HG02623 (cell line): Measurements from ENCODE around the gene PTGDS.

ENCODE experiments used
- ATAC-seq: cut with Tn5 transposase; IDR thresholded peaks from one replicate; pipeline ENCODE4 v1.9.1; 2021; ENCODE audit warnings: moderate library complexity; ENCODE audit not compliant: unreplicated experiment

The PTGDS gene

GRCh38 chr9:136957461-136957860 is 19.8 kb upstream of the PTGDS start:
- ATAC-seq, result no peak

DNA sequence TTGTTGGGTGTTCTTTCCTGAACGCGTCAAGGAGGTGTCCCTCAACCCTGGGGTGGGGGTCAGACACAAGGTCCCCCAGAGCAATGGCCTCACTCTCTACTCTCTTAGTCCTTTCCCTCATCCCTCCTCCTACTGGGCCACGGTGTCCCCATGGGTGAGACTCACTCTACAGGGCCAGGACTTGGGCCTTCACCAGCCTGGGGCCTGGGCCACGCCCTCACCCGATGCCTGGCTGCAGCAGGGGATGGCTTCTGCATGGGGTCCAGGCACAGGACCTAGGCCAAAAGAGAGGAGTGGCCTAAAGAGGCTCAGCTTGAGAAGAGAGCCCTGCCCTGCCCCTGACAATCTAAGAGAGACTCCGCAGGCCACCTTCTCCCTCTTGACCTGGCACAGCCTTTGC is 19.4 kb upstream of the PTGDS start:
- ATAC-seq, result no peak

DNA sequence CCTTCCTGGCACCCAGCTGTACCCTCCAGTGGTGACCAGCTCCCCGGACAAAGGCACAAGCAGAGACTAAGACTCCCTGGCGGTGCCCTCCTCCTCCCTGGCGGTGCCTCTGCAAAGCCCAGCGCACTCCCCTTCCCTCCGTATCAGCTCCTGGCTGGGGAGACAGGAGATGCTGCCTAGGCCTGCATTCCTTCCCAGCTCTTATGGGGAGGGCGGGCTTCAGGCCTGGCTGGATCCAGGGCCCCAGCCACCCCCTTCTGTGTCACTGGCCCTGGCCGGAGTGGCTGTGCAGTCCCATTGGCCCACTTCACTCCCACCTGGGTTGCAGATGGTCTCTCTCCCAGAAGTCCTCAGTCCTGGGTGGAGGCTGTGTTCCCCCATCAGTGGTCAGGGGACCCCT is 18.8 kb upstream of the PTGDS start:
- ATAC-seq, result no peak

GRCh38 chr9:136958898-136959850 is 18.1 kb upstream of the PTGDS start:
- ATAC-seq, result no peak

- no peak for ATAC-seq
These were observed 16.9 kb upstream of the PTGDS start for GRCh38 chr9:136960212-136960937.

GRCh38 chr9:136960938-136961275 is 16.4 kb upstream of the PTGDS start:
- no peak for ATAC-seq

DNA sequence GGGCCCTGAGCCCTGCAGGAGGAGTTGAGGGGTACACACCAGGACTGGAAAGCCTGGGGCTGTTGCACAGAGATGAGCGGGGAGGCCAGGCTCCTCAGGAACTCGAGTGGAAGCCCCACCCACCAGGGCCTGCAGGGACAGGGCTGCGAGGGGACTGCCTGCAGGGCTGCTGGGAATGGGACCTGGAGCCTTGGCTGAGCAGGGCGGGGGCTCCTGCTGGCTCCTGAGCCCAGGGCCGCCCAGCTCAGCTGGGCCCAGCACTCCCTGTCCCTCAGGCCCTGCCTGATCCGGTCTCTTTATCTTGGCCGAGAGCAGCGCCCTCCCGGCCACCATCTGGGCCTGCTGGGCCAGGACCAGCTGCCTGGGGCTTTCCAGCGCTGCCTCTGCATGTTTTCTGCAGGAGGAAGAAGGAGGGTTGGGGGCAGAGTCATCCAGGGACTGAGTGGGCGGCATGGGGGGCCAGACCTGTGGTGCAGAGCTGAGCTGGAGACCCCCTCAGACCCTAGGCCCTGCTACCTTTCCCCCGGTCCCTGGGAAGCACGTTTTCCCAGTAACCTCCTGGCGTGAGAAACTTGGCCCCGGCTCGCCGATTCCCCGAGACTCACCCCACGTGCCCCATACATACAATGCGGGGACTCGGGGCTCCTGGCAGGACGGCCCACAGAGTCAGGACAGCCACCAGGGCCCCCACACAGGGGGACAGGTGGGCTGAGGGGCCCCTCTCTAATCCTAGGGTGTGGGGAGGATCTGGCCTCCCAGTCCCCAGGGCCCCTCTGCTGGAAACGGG is 15.8 kb upstream of the PTGDS start:
- ATAC-seq, result no peak

DNA sequence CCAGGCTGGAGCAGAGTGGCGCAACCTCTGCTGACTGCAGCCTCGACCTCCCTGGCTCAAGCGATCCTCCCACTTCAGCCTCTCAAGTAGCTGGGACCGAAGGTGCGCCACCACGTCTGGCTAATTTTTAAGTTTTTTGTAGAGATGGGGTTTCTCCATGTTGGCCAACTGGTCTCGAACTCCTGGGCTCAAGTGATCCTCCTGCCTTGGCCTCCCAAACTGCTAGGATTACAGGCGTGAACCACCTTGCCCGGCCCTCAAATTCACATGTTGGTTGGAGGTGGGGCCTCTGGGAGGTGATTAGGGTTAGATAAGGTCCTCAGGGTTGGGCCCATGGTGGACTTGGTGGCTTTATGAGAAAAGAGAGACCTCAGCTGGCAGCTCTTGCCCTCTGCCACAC is 15.1 kb upstream of the PTGDS start:
- ATAC-seq, result no peak

DNA sequence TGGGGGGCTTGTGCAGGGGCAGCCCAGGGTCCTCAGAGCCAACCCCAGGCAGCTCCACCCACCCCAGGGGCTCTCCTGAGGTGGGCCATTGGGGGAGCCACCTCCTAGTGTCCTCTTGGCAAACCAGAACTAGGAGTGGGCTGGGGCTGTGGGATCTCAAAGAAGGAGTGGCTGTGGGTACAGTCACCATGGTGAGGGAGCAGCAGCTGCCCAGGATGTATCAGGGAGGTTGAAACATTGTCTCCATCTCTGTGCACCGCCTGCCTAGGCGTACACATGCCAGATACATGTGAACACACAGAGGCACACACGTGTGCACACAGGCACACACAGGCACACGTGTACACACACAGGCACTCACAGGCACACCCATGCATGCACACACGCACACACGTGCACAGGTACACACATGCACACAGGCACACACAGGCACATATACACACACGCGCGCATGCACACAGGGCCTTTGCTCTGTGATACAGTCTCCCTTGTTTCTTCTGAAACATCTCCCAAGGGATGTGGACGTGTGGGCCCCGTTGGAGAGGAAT is 14.5 kb upstream of the PTGDS start:
- no peak for ATAC-seq

- no peak for ATAC-seq
These were observed 14.0 kb upstream of the PTGDS start for GRCh38 chr9:136963341-136963740.

- ATAC-seq, result no peak
These were observed 13.6 kb upstream of the PTGDS start for GRCh38 chr9:136963751-136964150.

GRCh38 chr9:136964171-136964689 is 13.1 kb upstream of the PTGDS start:
- no peak for ATAC-seq

- no peak for ATAC-seq
These were observed 12.4 kb upstream of the PTGDS start for GRCh38 chr9:136964833-136965422.

GRCh38 chr9:136965771-136966484 is 11.4 kb upstream of the PTGDS start:
- no peak for ATAC-seq

DNA sequence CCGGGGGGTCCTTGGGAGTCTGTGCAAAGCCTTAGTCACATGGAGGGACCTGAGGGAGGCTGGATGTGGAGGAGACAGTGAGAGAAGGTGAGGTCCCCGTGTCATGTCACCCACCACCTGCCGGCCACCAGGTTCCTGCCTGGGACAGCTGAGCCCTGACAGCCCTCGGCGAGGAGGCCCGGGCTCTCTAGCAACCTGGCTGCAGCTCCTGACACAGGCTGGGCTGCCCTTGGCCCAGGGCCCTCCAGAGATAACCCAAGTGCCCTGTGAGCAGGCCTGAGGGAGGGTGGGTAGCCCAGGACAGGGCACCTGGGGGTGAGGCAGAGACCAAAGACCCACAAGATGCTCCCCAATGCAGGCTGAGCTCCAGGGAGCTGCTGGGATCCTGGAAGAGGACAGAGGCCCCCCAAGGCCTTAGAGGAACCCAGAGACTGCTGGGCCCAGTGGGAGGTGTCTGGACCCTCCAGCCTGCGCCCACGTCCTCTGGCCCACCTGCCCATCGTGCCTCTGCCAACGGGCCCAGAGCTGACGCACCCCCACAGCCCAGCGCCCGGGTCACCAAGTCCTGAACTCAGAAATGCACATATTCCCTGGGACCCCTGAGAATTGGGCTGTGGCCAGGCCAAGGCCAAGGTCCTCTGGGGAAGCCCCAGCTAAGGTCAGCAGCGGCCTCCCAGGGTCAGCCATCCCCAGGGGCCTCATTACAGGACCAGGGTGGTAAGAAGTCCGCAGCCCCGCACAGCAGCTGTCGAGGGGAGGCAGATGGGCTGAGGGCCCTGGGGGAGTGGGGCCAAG is 8.8 kb upstream of the PTGDS start:
- ATAC-seq, result no peak

- ATAC-seq, result no peak
These were observed 8.2 kb upstream of the PTGDS start for GRCh38 chr9:136969150-136969549.

- no peak for ATAC-seq
These were observed 7.5 kb upstream of the PTGDS start for GRCh38 chr9:136969774-136970173.

DNA sequence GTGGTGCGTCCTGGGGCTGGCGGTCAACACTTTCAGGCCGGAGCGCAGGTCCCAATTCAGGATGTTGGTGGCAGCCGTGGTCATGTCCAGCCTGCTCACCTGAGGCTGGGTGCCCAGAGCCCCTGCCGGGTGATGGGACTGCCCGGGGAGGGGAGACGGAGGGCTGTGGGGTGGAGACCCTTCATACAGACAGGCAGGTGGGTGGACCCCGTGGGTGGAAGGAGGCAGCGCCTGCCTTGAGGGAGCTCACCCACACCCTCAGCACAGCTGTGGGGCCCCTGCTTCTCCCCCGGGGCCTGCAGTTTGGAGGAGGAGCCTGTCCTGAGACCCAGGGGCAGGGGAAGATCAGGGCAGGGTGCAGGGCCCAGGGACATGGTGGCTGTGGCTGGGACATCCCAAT is 6.9 kb upstream of the PTGDS start:
- no peak for ATAC-seq

DNA sequence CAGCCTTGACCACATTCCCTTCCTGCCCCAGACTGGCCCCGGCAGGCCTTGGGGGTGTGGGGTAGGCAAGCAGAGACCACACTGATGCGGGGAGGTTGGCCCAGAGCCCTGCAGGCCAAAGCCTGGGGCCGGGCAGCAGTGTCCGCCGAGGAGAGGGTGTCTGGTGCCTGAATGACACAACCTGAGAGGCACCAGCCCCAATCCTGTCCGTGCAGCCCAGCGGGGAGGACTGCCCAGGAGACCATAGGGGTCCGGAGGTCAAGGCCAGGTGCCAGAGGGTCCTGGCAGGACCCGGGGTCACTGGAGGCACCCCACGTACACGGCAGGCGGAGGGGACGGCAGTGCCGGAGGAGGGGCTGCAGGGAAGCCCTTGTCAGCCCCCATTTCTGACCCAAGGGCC is 5.6 kb upstream of the PTGDS start:
- no peak for ATAC-seq
